Measurements from ENCODE around the gene KRTAP10-10.
"Not testable (repeated sequence)": the region's sequence is repeated elsewhere in the genome, so short reads cannot be mapped to it uniquely, and the experiment has no call there.

KRTAP10-10 gene, protein sequence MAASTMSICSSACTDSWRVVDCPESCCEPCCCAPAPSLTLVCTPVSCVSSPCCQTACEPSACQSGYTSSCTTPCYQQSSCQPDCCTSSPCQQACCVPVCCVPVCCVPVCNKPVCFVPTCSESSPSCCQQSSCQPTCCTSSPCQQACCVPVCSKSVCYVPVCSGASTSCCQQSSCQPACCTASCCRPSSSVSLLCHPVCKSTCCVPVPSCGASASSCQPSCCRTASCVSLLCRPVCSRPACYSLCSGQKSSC

DNA sequence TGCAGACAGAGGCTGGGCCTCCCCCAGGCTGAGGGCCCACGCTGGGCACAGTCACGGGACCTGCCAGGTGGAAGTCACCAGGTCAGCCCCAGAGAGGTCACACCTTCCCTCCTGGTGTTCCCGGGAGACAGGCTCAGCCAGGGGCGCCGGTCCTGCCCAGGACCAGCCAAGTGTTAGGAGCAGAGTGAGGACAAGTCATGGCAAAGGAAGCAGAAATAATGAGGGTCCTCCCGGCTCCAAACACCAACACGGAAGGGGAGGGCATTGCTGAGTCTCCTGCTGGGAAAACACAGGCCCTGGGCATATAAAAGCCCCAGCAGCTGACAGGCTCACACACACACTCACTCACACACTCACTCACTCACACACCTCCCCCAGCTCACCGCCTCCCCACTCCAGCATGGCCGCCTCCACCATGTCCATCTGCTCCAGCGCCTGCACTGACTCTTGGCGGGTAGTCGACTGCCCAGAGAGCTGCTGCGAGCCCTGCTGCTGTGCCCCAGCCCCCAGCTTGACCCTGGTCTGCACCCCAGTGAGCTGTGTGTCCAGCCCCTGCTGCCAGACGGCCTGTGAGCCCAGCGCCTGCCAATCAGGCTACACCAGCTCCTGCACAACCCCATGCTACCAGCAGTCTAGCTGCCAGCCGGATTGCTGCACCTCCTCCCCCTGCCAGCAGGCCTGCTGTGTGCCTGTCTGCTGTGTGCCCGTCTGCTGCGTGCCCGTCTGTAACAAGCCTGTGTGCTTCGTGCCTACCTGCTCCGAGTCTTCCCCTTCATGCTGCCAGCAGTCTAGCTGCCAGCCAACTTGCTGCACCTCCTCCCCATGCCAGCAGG, at the start of gene KRTAP10-10:
Gene KRTAP10-10 (plus strand): TSS at position 339 of the 833 bp plus-strand sequence. CDS start 62 bp downstream, at position 401.
- no peak for DNase-seq (ENCODE audit: low read depth in 2 of 3, low spot score in 1 of 3)

DNA sequence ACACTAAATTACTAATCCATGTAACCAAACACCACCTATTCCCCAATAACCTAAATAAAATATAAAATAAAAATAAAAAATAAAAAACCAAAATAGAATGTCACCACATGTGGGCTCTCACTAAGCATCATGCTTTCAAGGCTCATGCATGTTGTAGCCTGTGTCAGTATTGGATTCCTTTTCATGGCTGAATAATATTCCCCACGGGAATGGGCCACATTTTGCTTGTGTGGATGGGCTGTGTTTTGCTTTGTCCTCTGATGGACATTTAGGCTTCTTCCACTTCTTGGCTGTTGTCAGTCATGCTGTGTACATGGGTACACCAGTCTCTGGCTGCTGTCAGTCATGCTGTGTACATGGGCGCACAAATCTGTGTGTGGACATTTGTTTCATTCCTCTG, 48.1 kb upstream of the KRTAP10-10 start:
- no peak for DNase-seq (ENCODE audit: low read depth in 2 of 3, low spot score in 1 of 3)

DNA sequence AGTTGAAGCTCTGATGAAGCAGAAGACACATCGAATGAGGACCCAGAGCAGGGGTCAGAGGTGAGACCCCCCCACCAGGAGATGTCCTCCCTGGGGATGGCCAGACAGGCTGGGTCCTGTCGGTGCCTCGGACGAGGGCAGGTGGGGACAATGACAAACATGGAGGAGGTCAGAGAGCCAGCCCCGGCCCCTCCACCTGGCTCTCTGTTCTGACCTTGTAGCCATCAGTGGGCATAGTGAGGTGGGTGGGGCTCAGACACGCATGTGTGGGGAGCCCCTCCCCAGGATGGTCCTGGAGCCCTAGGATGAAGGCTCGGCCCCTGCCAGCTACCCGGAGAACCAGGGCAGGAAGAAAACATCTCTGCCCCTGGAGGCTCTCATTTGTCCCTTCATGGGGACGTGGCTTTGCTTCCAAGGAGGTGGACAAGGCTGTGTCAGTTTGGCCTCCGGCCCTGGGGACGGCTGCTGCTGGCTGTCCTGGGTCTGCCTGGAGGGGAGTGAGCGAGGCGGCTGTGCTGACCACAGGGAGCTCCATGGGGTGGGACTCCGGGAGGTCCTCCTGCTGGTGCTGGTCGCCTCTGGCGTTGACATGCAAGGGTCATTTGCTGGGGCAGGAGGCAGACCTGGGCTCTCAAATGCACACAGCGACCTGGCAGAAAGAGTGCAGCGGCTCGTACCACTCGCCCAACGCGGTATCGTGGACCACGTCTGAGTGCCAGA, 47.4 kb upstream of the KRTAP10-10 start:
- no peak for DNase-seq (ENCODE audit: low read depth in 2 of 3, low spot score in 1 of 3)

DNA sequence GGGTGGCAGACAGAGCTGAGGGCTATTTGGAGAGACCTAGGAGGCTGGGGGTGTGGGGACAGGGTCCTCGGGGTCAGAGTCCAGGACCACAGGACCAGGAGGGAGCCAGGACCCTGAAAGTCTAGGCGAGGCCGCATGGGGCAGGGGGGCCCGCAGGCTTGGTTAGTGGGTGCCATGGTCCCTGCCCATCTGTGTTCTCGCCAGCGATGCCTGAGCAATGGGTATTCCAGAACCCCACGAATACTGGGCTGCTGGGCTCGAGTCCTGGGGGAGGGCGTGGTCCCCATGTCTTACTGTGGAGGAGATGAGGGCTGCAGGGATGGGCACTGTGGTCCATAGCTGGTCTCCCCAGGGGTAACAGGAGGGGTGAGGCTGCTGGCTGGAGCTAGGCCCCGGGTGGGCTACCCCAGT, 46.8 kb upstream of the KRTAP10-10 start:
- no peak for DNase-seq (ENCODE audit: low read depth in 2 of 3, low spot score in 1 of 3)

DNA sequence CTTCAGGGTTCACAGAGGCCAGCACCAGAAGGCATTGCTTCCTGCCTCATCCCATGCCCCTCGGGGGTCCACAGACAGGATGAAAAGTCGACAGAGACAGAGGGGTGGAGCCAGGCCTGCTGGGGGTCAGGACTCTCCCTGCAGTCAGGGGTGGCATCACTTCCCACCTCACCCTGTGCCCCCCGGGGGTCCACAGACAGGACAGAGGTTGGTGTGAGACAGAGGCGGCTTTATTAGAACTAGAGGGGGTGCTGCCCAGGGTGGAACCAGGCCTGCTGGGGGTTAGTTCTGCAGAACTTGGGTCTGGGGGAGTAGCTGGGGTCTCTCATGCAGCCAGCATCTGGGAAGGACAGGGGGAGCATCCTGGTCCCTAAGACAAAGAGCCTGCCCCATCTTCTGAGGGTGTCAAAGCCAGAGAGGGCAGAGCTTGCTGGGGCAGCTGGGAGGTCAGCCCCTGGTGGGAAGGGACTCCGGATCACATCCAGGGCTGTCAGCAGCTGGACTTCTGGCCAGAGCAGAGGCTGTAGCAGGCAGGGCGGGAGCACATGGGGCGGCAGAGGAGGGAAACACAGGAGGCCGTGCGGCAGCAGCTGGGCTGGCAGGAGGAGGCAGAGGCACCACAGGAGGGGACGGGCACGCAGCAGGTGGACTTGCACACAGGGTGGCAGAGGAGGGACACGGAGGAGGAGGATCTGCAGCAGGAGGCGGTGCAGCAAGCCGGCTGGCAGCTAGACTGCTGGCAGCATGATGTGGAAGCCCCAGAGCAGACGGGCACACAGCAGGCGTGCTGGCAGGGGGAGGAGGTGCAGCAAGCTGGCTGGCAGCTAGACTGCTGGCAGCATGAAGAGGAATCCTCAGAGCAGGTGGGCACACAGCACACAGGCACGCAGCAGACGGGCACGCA, 46.0 kb upstream of the KRTAP10-10 start:
- DNase-seq (ENCODE audit: low read depth in 2 of 3, low spot score in 1 of 3): not testable (repeated sequence)

DNA sequence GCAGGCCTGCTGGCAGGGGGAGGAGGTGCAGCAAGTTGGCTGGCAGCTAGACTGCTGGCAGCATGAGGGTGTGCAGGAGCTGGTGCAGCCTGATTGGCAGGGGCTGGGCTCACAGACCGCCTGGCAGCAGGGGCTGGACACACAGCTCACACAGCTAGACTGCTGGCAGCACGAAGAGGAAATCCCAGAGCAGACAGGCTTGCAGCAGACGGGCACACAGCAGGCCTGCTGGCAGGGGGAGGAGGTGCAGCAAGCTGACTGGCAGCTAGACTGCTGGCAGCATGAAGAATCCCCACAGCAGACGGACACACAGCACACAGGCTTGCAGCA, 45.4 kb upstream of the KRTAP10-10 start:
- not testable (repeated sequence) for DNase-seq (ENCODE audit: low read depth in 2 of 3, low spot score in 1 of 3)

DNA sequence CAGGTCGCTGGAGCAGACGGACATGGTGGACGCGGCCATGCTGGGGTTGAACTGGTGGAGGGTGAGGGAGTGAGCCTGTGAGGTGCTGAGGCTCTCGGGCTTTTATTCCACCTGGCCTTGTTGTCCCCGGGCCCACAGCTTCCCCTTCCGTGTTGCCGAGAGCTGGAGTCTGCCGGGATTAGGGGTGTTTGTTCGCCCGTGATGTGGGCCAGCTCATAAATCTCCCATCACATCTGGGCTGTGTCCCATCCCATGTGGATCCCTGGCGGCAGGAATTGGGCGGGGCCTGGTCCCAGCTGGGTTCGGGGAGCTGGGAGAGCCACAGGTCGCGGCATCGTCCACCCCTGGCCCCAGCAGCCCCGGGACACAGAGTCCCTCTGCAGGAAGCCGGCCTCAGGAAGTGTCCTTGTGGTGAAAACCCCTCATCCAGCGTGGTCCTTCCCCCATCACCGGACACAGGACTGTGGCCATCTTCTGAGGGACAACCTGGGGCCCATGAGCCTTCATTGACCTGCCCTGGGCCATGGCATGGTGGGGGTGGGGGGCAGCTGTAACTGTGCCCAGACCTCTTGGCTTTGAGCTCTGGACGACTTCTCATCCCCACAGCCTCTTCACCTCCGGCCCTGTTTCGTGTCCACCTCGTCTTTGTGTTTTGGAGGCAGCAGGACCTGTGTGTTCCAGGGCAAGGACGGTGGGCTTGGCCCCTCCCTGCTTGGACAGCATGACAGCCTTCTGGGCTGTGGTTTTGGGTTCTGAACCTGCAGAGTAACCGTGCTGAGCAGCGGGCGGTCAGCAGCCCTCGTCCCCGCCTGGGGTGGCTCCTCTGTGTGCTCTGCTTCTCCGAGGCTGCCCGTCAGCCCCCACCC, 44.5 kb upstream of the KRTAP10-10 start, which contains the start of gene KRTAP10-6:
Gene KRTAP10-6 (minus strand): TSS at position 60 of the 866 bp plus-strand sequence. CDS start 21 bp downstream, at position 39.
- no peak for DNase-seq (ENCODE audit: low read depth in 2 of 3, low spot score in 1 of 3)

DNA sequence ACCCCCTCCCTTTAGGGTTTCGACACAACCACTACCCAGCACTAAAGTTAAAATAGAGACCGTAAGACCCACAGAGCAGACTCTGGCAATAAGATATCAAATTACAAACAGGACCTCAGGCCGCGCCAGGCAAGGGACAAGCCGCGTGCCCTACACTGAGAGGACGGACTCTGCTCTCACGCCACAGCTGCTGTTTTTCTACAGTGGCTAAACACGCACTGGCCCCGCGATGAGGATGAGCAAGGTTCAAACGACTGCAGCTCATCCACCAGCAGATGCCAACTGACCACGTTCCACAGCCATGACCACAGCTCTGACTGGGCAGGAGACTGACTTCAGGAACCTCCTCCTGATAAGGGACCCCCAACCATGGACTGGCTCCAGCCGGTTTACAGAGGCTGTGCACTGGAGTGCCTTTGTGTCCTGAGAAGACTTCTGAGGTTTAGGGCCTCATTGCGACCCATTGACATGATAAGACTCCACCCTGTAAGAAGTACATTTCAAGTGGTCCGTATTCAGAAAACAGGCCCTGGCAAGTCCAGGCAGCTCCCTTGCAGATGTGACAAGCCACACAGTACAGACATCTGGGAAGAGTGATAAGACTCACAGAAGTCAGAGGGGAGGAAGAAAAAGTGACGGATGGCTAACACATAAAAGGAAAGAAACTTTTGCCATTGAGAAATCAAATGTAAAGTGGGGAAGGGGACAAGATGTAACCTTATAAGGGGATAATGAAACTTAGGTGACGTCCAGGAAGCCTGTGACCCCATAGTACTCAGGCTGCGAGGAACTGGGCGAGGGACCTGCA, 43.4 kb upstream of the KRTAP10-10 start:
- DNase-seq (ENCODE audit: low read depth in 2 of 3, low spot score in 1 of 3): no peak

DNA sequence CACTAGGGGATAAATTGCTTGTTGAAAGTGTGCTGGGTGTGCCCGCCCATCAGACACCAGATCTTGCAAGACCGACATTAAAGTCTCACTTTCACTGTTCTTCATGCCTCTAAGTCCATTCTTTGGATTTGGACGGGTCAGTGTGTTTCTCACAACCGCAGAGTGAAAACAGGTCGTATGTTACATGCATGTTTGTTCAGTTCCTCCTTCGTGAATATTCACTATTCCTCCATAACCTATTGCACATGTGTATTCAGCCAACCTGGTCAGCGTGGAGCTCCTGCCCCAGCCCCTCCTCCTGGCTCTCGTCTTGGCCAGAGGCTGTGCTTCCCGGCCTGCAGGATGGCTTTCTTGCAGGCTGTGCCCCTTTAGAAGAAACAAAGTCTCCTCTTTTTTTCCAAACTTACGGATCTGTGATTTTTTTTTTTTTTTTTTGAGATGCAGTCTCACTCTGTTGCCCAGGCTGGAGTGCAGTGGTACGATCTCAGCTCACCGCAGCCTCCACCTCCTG, 42.7 kb upstream of the KRTAP10-10 start:
- no peak for DNase-seq (ENCODE audit: low read depth in 2 of 3, low spot score in 1 of 3)

DNA sequence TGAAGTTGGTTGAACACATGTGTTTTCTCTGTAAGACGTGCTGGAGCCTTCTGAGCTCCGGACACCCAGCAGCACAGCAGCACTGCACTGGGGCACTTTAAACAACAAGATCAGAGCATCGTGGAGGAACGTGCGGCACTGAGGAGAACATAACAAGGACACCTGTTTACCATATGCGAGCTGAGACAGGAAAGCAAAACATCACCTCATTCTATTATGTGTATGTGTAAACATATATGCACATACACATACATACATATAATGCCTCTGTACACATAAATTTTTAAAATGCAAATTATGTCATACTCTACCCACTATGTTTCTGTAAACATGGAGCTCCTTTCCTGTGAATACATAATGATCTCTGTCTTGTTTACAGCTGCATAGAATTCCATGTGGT, 41.6 kb upstream of the KRTAP10-10 start:
- no peak for DNase-seq (ENCODE audit: low read depth in 2 of 3, low spot score in 1 of 3)

DNA sequence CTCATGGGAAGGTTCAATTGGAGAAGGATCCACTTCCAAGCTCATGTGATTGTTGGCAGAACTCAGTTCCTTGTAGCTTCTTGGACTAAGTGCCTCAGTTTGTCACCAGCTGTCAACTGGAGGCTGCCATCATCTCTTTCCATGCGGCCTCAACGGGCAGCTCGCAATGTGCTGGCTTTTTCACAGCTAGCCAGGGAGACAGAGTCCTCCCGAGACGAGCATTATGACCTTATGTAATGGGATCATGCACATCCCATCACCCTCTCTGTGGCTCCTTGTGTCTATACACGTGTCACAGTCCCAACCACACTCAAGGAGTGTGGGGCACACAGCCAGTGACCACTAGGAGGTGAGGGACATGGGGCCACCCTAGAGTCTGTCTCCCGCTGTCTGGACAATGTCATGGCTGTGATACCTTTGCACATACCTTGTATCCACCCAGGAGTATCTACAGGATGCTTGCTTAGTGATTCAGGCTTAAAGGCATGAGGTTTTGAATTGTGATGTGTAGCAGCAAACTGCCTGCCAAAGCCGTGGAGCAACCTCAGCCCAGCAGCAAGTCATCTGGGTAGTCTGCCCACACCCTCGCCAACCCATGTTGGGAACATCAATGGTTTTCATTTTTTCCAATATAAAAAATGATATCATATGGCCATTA, 41.0 kb upstream of the KRTAP10-10 start:
- no peak for DNase-seq (ENCODE audit: low read depth in 2 of 3, low spot score in 1 of 3)

DNA sequence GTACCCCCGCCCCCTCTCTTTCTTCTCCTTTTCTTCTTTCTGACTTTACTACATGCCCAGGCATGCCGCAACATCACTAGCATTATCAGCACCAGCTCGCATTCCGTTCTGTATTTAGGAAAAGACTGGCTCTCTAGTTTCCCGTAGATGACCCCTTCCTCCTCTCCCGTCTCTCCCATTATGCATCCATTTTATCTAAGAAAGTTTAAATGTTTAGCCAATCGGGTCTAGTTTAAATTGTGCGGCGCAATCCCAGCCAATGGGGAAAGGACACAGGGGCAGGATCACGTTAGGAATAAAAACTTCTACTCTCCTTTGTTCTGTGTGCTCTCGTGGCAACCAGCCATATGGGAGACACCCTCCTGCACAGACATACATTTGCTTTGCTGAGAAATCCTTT, 39.1 kb upstream of the KRTAP10-10 start:
- DNase-seq (ENCODE audit: low read depth in 2 of 3, low spot score in 1 of 3): no peak

DNA sequence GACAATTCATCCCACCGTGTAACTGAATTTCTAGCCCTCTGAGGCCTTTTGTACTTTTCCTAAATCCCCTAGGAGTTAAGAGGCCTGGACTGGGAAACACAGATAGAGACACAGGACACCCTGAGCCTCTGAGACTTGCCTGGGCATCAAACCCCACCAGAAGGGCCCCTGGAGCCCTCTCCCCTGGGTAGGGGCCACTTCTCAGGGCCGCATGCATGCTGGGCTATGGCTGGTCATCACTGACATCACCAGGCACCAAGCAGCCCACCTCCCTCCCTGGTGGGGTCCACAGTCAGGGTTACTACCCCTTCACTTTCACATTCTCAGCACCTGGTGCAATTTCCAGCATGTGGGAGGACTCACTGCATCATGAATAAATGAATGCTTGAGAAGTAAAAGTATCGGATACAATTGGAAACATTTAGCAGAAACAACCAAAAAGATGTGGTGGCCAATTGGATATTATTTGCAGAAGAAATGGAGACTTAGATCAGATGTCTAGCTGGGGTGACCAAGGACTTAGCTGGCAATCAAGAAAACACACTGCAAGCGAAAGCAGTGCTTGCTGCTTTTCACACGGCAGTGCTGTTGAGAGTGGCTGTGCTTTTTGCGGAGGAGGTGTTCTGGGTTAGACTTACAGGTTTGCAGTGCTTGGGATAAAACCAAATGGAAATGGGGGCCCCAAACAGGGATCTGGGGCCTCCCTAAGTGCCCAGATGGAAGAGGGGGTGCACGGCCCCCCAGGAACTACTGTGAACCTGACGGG, 37.7 kb upstream of the KRTAP10-10 start:
- DNase-seq (ENCODE audit: low read depth in 2 of 3, low spot score in 1 of 3): no peak

DNA sequence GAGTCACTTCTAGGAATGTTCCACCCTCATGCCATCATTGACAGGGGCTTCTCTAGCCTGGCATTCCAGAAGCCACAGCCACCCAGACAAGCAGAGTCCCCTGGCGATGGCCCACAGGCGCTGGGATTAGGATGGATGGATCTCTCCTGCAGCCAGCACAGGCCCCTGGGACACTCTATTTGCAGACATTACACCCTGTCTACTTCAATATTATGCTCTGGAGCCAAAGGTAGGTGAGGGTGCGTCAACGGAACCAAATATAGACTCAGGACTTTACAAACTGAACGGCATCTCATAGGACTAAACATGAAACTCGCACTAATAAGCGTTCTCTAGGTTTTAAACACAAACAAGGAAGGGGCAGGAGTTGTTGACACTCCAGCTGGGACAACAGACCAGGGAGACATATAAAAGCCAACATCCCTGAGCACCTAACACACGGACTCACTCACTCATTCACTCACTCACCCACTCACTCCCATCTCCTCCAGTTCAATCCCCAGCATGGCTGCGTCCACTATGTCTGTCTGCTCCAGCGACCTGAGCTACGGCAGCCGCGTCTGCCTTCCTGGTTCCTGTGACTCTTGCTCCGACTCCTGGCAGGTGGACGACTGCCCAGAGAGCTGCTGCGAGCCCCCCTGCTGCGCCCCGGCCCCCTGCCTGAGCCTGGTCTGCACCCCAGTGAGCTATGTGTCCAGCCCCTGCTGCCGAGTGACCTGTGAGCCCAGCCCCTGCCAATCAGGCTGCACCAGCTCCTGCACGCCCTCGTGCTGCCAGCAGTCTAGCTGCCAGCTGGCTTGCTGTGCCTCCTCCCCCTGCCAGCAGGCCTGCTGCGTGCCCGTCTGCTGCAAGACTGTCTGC, 36.8 kb upstream of the KRTAP10-10 start, which contains the start of gene KRTAP10-7:
Gene KRTAP10-7 (plus strand): TSS at position 480 of the 861 bp plus-strand sequence. CDS start 25 bp downstream, at position 505.
- not testable (repeated sequence) for DNase-seq (ENCODE audit: low read depth in 2 of 3, low spot score in 1 of 3)

DNA sequence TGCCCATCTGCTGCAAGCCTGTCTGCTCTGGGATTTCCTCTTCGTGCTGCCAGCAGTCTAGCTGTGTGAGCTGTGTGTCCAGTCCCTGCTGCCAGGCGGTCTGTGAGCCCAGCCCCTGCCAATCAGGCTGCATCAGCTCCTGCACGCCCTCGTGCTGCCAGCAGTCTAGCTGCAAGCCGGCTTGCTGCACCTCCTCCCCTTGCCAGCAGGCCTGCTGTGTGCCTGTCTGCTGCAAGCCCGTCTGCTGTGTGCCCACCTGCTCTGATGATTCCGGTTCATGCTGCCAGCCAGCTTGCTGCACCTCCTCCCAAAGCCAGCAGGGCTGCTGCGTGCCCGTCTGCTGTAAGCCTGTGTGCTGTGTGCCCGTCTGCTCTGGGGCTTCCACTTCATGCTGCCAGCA, 36.1 kb upstream of the KRTAP10-10 start:
- DNase-seq (ENCODE audit: low read depth in 2 of 3, low spot score in 1 of 3): not testable (repeated sequence)

Data from stimulated activated CD4-positive, alpha-beta T cell treated with anti-CD3 and anti-CD28 coated beads, Interleukin-12 subunit alpha, Interleukin-12 subunit beta, amount 100 ng/mL, for 48 hours (primary cell).